Lung (tissue), 12 donors: Measurements from ENCODE around the gene SPP2. TPM values are rescaled to one million over a fixed set of nuclear protein-coding genes. Genes with fewer than 3 reads are reported as not detected.

Experiments
- ATAC-seq: fragments of 200-7000 bp; cut with Tn5 transposase; one replicate; pipeline ENCODE4 v1.9.1; 2020; ENCODE audit warnings: moderate number of reproducible peaks; ENCODE audit not compliant: insufficient read depth, low FRiP score
- DNase-seq, 3 donors: peaks; one replicate each; pipeline ENCODE4 v3.0.0-alpha.2; 2013 to 2017
- H3K27ac ChIP-seq, 2 donors: one replicate each; pipeline ENCODE4 v1.5.1; 2013; ENCODE audit warnings: mild to moderate bottlenecking in 2 of 2, moderate library complexity in 2 of 2, control low read depth in 1 of 2, inconsistent platforms in 1 of 2, low read depth in 1 of 2, low read length in 1 of 2
- H3K27me3 ChIP-seq, 3 donors: one replicate each; pipeline ENCODE4 v1.5.1; 2013; ENCODE audit warnings: low read length in 2 of 3; ENCODE audit not compliant: control insufficient read depth in 3 of 3, insufficient read depth in 3 of 3
- H3K36me3 ChIP-seq, 4 donors: one replicate each; pipeline ENCODE4 v1.5.1; 2013; ENCODE audit warnings: low read length in 4 of 4, mild to moderate bottlenecking in 1 of 4, moderate library complexity in 1 of 4; ENCODE audit not compliant: control insufficient read depth in 4 of 4, insufficient read depth in 4 of 4
- H3K4me1 ChIP-seq, 5 donors: one replicate each; pipeline ENCODE4 v1.5.1; 2013; ENCODE audit warnings: low read length in 5 of 5, mild to moderate bottlenecking in 2 of 5, moderate library complexity in 1 of 5; ENCODE audit not compliant: control insufficient read depth in 5 of 5, insufficient read depth in 5 of 5
- H3K4me3 ChIP-seq: one replicate; pipeline ENCODE4 v1.5.1; 2013; ENCODE audit warnings: mild to moderate bottlenecking, control low read depth, moderate library complexity
- H3K9ac ChIP-seq, 2 donors: one replicate each; pipeline ENCODE4 v1.5.1; 2013; ENCODE audit warnings: low read length in 2 of 2, control low read depth in 1 of 2; ENCODE audit not compliant: insufficient read depth in 1 of 2
- H3K9me3 ChIP-seq, 4 donors: one replicate each; pipeline ENCODE4 v1.5.1; 2013; ENCODE audit warnings: low read length in 3 of 4, mild to moderate bottlenecking in 1 of 4, moderate library complexity in 1 of 4; ENCODE audit not compliant: control insufficient read depth in 4 of 4, insufficient read depth in 3 of 4
- CTCF ChIP-seq: IDR thresholded peaks from 2 replicates; pipeline ENCODE4 v1.5.1; 2012; ENCODE audit warnings: mild to moderate bottlenecking; ENCODE audit errors: control extremely low read depth, extremely low read depth
- WGBS, 2 donors: extraction: QIAGEN DNeasy Blood & Tissue Kit; methylation state at CpG; one replicate each; pipeline ENCODE4 v1.1.7; 2013; 5-methylcytosine and 5-hydroxymethylcytosine counted together
- polyA plus RNA-seq, 2 donors: library from polyadenylated mRNA; stranded (reverse); fragments of 200-250 nt; gene quantifications; one replicate each; pipeline ENCODE4 v1.2.1, GENCODE V29; 2013
- total RNA-seq, 2 donors: library from RNA; depleted of rRNA in 1 of 2; stranded (reverse); fragments of >200 nt in 1 of 2; gene quantifications; one replicate each; pipeline ENCODE4 v1.2.1, GENCODE V29; 2014 to 2021
- donor health status: control.
- donor health status: control.
- donor health status: Bipolar disorder and iron deficiency.
- donor health status: healthy.
- donor health status: DM: yes; HTN: yes; CAD: no.

SPP2 gene
- total and polyA plus RNA-seq, 4 donors: not detected

- Histone ChIP-seq H3K27ac (no peak overlapping the region), H3K36me3 (no peaks in the 10 kb centered on the region), H3K4me1 (no peaks in the 10 kb centered on the region), H3K4me3 (no peak overlapping the region), H3K27me3 (peaks cover 0 to 3% (median 2%) of the 10 kb centered on the region in 3 donors), H3K9ac (no peak overlapping the region), H3K9me3 (no peaks in the 10 kb centered on the region)
- TF ChIP-seq CTCF: no peak
- no peak for DNase-seq
- 84 to 85% methylated on average over 8 of the region's 8 CpGs for WGBS, 2 donors
- ATAC-seq: no peak
Observed at GRCh38 chr2:234060236-234060635, 9.7 kb downstream of the SPP2 start.

- H3K4me3 ChIP-seq: no peak overlapping the region
- ATAC-seq: no peak
- DNase-seq: no peak
- no peaks in the 10 kb centered on the region for H3K9me3 ChIP-seq
- H3K27me3 ChIP-seq: peaks cover 0 to 3% (median 2%) of the 10 kb centered on the region in 3 donors
- 83 to 84% methylated on average over 6 of the region's 6 CpGs for WGBS, 2 donors
- no peaks in the 10 kb centered on the region for H3K4me1 ChIP-seq
- H3K36me3 ChIP-seq: no peaks in the 10 kb centered on the region
- no peak overlapping the region for H3K9ac ChIP-seq
- H3K27ac ChIP-seq: no peak overlapping the region
- TF ChIP-seq CTCF: no peak
Observed at GRCh38 chr2:234061624-234062257, 11.2 kb downstream of the SPP2 start.

- 88% methylated on average over 2 of the region's 2 CpGs for WGBS, 2 donors
- H3K4me3 ChIP-seq: no peak overlapping the region
- H3K9me3 ChIP-seq: peaks cover 0 to 6% (median 2%) of the 10 kb centered on the region in 4 donors
- no peaks in the 10 kb centered on the region for H3K36me3 ChIP-seq
- H3K9ac ChIP-seq: no peak overlapping the region
- DNase-seq: no peak
- H3K4me1 ChIP-seq: no peaks in the 10 kb centered on the region
- TF ChIP-seq CTCF: no peak
- no peak for ATAC-seq
- H3K27me3 ChIP-seq: peaks cover 0 to 2% (median 0%) of the 10 kb centered on the region in 3 donors
- no peak overlapping the region for H3K27ac ChIP-seq
Observed at GRCh38 chr2:234066587-234066986, 16.1 kb downstream of the SPP2 start.

GRCh38 chr2:234071664-234072063 is 21.2 kb downstream of the SPP2 start:
- Histone ChIP-seq H3K9ac (no peak overlapping the region), H3K4me3 (no peak overlapping the region), H3K4me1 (no peaks in the 10 kb centered on the region), H3K27ac (no peak overlapping the region), H3K27me3 (peaks cover 0 to 6% (median 2%) of the 10 kb centered on the region in 3 donors), H3K9me3 (peaks cover 0 to 6% (median 3%) of the 10 kb centered on the region in 4 donors), H3K36me3 (no peaks in the 10 kb centered on the region)
- no peak for ATAC-seq
- no peak for DNase-seq
- TF ChIP-seq CTCF: no peak
- WGBS, 2 donors: 54 to 66% methylated on average over 3 of the region's 3 CpGs
